Inflammatory macrophage treated with lipopolysaccharide for 1 hour (primary cell): ENCODE results near the gene RNF167.

Experiments used
- DNase-seq, 2 donors: peaks; one replicate each; pipeline ENCODE4 v3.0.0-alpha.2; 2020 to 2022

RNF167 gene

DNA sequence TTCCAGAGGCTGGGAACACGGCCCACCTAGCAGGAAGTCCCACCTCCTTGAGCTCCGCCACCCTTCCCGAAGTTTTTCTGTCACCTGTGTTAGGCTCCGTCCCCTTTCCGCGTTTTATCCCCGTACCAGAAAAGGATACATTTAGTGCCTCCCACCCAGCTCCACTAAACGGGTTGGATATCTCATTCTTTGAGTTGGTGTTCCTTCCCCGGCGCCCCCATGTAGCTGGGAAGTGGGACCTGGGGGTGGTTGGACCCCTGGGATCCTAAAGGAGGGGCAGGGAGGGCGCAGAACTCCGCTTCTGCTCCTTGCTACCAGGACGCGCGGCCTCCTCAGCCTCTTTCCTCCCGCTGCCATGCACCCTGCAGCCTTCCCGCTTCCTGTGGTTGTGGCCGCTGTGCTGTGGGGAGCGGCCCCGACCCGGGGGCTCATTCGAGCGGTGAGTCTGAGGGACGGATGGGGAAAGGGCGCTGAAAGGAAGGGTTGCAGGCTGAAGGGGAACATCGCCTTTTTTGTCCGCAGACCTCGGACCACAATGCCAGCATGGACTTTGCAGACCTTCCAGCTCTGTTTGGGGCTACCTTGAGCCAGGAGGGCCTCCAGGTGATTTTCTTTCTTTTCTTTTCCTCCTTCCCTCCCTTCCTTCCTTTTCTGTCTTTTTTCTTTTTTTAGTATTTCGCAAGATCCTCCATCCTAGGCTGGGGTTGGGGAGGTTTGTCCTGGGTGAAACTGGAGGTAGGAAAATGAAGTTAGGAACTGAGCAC lies 669 bp downstream of the RNF167 start:
- no peak for DNase-seq

DNA sequence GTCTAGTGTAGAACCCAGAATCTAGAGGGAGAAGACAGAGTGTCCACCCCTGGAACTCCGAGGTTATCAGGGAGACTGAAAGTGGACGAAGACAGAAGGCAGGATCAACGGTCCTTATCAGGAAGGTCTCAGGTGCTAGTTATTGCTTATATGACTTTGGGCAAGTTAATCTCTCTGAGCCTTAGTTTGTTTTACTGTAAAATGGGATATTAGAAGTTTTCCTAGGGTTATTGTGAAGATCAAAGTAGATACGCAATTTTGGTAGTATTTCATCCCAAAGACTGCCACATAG lies 1.2 kb downstream of the RNF167 start:
- DNase-seq = no peak

DNA sequence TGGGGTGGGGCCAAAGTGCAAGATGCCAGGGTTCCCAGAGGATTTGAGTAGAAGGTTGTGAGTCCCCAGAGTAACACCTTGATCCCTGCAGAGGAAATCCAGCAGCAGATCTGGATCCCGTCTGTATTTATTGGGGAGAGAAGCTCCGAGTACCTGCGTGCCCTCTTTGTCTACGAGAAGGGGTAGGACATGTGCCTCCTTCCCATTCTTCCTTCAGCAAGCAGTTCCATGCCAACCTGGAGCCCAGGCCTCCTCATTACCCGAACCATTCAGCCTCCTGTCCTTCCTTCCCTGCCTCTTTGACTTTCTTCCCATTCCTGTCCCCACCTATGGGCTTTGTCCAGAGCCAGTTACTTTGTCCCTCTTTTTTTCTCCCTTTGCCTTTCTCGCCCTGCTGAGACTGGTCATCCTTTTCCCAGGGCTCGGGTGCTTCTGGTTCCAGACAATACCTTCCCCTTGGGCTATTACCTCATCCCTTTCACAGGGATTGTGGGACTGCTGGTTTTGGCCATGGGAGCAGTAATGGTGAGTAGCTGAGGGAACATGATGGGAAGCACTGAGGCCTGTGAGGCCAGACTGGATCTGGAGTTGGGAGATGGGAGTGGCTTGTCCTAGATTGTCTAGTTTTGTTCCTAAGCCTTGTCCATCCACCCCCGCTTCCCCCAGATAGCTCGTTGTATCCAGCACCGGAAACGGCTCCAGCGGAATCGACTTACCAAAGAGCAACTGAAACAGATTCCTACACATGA lies 2.9 kb downstream of the RNF167 start:
- no peak for DNase-seq

DNA sequence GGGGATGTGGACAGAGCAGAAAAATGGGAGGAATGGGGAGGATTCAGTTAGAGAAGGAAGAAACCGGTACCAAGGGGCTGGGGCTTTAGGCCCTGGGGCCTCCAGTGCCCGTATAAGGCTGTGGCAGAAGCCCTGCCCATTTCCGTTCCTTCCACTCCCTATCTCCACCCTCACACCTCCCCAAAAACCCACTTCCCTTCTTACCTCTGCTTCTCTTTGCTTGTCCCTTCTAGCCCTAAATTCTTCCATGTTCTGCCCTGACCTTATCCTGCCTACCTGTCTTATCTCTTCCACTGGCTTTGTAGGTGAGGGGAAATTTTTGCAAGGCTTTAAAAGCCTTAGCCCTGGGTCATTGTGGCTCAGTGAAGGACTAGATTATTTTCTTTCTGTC lies 4.1 kb downstream of the RNF167 start:
- DNase-seq = peak in 1 of 2 donors; percentile 36

DNA sequence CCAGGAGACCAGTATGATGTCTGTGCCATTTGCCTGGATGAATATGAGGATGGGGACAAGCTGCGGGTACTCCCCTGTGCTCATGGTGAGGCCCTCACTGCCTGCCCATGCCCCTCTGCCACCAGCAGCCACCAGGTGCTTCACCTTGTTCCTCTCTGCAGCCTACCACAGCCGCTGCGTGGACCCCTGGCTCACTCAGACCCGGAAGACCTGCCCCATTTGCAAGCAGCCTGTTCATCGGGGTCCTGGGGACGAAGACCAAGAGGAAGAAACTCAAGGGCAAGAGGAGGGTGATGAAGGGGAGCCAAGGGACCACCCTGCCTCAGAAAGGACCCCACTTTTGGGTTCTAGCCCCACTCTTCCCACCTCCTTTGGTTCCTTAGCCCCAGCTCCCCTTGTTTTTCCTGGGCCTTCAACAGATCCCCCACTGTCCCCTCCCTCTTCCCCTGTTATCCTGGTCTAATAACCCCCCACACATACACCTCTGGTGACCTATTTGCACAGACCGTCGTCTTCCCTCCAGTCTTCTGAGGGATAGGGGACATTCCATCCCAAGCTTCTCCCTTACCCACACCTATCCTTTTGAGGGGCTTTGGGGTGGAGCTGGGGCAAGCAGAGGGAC lies 4.6 kb downstream of the RNF167 start:
- no peak for DNase-seq

DNA sequence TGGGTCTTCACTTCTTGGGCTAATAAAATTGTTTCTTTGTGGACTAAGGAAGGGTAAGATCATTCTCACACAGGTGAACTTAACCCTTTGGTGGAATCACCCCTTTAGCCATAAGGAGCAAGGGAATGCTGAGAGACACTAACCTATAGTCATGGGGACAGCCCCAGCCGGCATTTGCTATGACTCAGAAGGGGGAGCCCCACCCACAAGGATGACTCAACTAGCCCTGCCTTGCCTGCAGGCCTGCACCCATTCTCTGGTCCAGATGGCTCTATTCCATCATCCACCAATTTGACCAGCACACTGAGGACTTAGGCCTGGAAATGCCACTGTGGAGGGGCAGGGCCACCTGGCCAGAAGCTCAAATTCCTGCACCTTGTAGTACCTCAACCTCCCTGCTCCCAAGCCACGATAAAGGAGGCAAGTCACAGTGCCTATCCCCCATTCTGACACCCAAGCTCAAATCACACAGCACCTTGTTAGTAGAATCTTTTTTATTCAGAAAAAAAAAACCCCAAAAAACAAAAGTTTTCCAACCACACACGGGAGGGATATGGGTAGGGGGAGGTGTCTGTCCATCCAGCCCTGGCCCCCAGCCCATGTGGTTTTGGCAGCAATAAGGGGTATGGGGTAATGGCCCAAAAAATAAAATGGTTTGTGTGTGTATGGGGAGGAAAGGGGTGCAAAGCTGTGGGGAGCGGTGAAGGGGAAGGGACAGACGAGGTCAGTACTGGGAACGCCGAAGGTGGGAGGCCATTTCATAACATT lies 5.3 kb downstream of the RNF167 start:
- DNase-seq = peak; percentile 89 to 93

DNA sequence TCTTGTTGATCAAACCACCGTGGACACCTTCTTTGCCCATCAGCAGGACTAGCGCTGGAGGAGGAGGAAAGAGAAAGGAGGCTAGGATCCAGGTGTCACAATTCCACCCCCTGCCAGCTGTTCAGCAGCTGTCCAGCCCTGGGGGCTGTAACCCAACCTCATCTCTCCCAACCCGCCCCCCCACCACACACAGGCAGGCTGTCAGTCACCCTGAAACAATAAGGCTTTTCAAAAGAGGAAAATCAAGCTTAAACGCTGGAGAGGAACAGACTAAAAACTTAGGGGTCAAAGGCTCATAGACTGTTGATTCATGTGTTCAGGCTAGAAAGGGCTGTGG lies 5.8 kb downstream of the RNF167 start:
- no peak for DNase-seq

DNA sequence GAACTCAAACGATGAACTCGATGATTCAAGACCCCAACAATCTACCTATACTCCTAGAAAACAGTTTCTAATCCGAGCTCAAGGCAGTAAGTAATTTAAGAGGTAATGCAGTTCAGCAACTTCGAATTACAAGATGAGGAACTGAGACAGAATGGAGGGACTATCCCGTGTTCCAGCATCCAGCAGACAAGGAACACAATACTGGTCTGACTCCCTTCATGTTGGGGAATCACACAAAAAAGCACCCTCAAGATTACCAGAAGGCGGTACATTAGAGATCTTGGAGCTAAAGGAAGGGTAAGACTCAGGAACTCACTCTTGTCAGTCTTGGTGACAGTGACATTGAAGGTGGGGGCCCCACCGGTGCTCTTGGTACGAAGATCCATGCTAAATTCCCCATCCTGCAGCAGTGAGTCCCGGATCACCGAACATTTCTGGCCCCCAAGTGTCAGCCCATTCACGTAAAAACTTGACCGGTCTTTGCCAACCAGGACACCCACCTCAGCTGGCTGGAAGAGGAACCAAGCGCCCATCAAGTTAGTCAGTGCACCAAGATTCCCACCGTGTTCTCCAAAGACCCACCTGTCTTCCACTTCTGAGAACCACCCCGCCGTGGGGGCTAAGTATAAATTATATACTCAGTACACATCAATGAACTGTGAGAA lies 6.4 kb downstream of the RNF167 start:
- peak; percentile 49 to 69 for DNase-seq

DNA sequence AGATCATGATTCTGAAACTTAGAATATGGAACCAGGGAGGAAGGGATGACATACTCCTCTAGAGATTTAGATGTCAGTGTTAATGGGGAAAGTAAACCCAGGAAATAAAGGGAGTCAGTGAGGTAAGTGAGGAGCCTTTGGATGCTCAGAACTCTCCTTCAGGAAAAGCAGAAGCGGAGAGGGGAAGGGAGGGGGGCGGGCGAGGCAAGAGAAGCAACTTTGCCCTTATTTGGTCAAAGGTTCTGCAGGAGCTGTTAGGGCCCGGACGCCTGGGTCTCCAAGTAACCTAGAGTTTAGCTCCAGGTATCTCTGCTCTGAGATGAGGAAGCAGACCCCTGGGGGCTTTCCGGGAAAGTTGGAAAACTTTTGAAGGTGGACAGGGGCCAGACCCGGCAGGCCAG lies 6.9 kb downstream of the RNF167 start:
- DNase-seq = no peak

DNA sequence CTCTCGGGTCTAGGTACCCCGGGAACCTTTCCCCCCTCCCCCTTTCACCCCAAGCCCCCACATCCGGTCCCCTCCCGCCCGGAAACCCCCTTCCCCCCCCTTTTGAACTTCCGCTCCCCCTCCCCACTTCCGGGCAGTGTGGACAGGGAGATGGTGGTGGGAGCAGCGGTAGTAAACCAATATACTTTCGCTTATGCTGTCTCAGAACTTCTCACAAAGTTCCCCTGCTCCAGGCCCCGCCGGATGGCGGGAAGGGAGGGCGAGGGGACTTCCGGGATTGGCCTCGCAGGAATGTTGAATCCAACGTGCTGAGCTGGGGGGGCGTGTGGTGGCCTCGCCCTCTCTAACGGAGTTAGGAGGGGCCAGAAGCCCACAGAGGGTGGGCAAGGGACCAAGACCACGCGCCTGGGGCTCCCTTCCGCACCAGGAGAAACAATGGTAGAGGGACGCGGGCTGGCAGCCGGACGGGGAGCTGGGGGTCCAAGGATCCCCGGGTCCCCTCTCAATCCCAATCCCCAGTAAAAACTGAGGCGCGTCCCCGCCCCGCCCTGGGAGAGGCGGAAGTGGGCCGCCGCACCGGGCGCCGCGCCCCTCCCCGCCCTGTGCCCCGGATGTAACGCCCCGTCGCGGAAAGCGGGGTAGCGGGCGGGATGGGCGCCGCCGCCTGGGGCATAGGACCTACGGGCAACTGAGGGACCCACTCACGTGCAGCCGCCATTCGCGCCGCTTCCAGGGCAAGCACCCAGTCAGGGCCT lies 7.5 kb downstream of the RNF167 start:
- peak; percentile 65 to 73 for DNase-seq

DNA sequence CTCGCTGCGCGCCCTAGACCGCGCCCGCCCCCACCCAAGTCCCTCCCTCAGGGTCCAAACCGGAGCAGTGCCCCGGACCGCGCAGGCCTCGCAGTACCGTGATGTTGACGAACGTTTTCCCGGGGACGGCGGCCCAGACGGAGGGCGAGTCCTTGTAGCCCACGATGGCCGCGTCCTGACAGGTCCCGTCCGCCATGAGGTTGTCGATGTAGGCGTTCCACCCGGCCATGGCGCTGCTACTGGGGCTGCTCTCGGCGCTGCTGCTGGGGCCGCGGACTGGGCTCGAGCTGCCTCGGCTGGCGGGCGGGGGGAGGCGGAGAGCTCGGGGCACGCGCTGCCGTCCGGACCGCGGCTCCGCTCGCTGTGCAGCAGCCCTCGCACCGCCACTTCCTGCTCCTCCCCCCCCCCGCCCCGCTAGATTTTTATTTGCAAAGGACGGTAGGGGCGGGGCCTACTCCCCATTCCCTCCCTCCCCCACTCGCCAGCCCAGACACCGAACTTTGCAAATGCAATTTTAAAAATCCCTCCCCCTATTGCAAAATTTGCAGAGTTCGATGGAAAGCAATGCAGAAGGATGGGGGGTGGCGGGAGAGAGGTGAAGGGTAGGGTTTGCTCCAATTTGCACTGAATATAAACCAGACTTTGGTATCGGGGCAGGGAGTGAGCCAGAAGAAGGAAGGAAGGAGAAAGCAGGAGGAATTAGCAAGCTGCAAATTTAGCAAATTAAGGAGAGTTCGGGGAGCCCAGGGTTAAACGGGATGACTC lies 8.3 kb downstream of the RNF167 start, which contains the start of gene PFN1:
Gene PFN1 (minus strand): TSS at position 365 of the 765 bp plus-strand sequence. CDS start 136 bp downstream, at position 229.
- DNase-seq = peak; percentile 94 to 98

DNA sequence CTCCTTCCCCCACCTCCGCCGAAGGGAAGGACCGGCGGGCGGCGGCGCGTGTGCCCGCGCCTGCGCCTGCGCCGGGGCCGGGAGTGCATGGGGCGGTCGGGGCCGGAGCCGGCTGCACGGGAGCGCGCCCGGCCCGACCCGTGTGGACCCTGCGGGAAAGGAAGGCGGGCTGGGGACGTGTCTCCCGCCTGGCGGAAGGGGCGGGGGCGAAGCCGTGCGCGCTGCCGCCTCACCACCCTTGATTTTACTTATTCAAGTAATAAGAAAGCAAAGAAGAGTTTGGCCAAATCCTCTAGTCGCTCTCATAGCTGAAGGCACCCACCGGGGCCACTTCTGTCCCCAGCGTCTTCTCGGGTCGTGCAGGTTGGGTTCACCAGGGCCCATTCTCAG lies 8.9 kb downstream of the RNF167 start:
- DNase-seq = peak; percentile 85 to 88

DNA sequence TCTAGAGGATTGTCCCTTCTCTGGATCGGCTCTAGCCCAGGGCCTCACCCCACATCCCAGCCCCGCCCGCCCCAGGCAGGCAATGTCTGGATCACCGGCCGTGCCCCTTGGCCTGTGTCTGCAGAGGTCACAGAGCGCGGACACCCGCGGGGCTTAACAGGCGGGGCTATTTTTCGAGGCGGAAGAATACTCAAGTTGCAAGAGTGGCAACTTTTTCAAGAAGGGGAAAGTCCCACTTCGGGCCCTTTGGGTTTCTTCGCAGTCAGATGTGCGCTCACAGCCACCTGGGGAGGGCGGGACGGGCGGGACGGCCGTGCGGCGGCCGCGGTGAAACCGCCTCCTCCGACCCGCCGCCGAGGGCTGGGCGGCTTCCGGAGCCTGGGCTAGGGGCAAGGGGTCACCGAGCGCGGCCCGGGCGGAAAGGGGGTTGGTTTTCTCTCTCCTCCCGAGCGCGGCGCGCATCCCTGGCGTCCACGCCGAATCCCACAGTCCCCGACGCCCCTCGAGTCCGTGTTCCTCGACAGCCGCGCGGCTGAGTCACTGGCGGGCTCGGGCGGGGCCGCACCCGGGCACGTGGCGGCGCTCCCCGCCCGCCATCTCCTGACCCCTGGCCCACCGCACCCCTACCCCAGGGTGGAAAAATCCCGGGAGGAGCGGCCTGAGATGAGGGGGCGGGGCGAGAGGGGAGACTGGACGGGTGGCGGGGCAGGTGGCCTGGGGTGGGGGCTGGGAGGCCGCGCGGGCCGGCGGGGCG lies 9.4 kb downstream of the RNF167 start:
- peak; percentile 92 to 95 for DNase-seq

DNA sequence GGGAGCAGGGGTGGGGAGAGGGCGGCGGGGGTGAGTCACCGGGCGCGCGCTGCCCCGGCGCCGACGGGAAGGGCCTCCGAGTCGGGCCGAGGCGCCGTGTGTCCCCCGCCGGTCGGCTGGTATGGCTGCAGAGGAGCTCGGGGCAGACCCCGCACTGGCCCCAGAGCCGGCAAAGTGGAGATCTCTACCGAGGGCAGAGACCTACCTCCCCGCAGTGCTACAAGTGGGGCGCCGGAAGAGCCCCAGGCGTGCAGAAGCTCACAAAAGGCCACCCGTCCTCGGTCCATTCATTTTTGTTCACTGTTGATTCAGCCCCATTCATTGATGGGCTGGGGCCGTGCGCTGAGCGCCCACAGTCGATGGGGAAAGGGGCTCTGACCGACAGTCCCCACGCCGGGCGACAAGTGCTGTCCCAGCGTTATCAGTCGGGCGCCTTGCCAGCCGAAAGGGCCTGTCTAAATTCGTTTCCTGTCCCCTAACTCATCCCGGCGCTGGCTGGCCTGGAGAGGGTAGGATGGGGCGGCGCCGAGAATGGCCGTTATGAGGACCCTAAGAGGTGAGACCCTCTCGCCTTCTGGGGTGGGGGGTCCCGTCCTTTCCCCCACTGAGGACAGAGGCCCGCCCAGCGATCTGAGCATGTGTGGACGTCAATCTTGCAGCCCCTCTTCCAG lies 10.1 kb downstream of the RNF167 start:
- DNase-seq = no peak

DNA sequence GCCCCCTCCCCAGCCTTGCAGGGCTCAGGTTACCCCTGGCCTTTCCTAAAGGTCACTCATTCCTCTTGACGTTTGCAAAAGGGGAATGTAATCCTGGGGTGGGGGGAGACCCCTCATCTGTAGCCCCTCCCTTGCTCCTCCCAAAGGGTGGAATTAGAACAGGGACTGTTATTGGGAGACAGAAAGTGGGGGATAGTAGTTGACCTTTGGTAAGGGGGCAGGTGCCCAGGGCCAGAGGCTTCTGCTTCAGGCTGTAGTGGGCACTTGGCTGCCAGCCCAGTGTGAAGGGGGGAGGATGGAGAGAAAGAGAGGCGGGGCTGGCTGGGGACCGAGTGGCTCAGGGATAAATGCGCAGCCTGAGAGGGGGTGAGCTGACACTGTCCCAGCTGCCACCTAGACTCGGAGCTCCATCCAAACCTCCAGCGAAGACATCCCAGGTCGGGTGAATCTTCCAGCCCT lies 10.7 kb downstream of the RNF167 start, which contains the start of gene ENO3:
Gene ENO3 (plus strand): TSS at position 374 of the 459 bp plus-strand sequence. CDS start 711 bp downstream, outside the sequence.
- DNase-seq = no peak

DNA sequence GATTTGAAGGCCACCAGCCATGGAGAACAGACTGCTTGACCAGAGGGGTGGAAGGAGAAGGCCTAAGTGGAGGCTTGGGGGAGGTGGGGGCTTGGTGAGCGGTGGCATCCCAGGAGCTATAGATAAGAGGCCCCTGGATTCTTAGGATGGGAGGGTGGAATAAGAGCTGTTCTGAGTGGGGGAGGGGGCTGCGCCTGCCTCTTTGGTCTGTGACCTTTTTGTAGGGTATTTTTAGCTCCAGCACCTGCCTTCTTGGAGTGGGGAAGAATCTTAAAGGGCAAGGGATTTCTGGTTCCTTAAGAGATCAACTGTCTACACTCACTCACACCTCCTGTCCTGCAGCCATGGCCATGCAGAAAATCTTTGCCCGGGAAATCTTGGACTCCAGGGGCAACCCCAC lies 11.4 kb downstream of the RNF167 start:
- DNase-seq = no peak

DNA sequence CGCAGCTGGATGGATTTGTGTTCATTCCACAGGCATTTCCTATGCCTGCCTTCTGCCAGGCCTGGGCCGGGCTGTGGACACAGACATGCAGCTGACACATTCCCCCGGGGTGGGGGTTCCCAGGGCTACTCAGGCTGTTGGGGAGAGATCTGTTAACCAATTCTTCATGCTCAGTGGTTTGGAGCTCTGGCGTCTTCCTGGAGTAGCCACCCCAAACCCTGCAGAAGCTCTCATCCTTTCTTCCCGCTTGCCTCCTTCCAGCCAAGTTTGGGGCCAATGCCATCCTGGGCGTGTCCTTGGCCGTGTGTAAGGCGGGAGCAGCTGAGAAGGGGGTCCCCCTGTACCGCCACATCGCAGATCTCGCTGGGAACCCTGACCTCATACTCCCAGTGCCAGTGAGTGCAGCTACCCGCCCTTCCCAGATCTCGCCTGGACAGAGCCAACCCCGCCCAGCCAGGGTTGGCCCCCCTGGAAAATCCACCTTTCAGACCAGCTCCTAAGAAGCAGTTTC lies 13.4 kb downstream of the RNF167 start:
- no peak for DNase-seq

DNA sequence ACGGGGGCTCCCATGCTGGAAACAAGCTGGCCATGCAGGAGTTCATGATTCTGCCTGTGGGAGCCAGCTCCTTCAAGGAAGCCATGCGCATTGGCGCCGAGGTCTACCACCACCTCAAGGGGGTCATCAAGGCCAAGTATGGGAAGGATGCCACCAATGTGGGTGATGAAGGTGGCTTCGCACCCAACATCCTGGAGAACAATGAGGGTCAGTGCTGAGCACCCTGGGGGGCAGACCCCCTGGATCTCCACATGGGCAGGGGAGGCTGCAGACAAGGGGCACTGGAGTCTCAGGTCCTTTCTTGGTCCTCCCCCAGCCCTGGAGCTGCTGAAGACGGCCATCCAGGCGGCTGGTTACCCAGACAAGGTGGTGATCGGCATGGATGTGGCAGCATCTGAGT lies 15.0 kb downstream of the RNF167 start:
- no peak for DNase-seq

DNA sequence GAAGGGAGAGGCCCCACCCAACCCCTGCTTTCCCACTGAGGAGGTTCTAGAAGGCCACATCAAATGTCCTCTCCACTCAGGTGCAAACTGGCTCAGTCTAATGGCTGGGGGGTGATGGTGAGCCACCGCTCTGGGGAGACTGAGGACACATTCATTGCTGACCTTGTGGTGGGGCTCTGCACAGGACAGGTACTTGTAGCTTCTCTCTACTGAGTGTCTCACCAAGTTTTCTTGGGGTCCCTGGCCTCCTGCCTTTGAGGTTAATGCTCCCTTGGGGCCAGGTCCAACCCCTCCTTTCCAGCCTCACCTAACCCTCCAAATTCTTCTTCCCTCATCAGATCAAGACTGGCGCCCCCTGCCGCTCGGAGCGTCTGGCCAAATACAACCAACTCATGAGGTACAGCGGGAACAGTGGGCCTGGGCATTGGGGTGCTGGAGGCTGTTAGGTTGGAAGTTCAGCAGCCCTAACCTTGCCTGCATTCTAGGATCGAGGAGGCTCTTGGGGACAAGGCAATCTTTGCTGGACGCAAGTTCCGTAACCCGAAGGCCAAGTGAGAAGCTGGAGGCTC lies 16.5 kb downstream of the RNF167 start:
- peak in 1 of 2 donors; percentile 46 for DNase-seq
